ENCODE results near the gene LYPLAL1.

Gene LYPLAL1

GRCh38 chr1:219159946-219160645 is 13.6 kb upstream of the LYPLAL1 start:
- Histone ChIP-seq H3K9me3 (ENCODE audit: low read length) (no peaks in the 10 kb centered on the region), H3K79me2 (ENCODE audit: insufficient read depth, low read length) (no peaks in the 10 kb centered on the region), H3K27me3 (ENCODE audit: insufficient read depth, low read length) (no peaks in the 10 kb centered on the region), H2AFZ (ENCODE audit: low read length) (no peak overlapping the region), H3K9me2 (ENCODE audit: low read depth, low read length) (no peaks in the 10 kb centered on the region), H3K4me1 (ENCODE audit: insufficient read depth, low read length, severe bottlenecking) (no peaks in the 10 kb centered on the region), H3F3A (ENCODE audit: insufficient read depth, low read length) (no peaks in the 10 kb centered on the region), H3K9ac (ENCODE audit: low read length) (no peak overlapping the region), H3K4me3 (ENCODE audit: low read depth, low read length, poor library complexity, severe bottlenecking) (no peak overlapping the region), H3K36me3 (ENCODE audit: insufficient read depth, low read length) (no peaks in the 10 kb centered on the region), H4K20me1 (ENCODE audit: insufficient read depth, low read length) (no peaks in the 10 kb centered on the region), H3K4me2 (ENCODE audit: low read length) (no peak overlapping the region), H3K27ac (ENCODE audit: low read depth, low read length, poor library complexity, severe bottlenecking) (no peak overlapping the region)
- no peak for TF ChIP-seq EZH2 (IDR thresholded peaks at IDR 0.05; ENCODE audit: borderline replicate concordance, low read length)
- no peak for TF ChIP-seq CTCF (IDR thresholded peaks at IDR 0.05; ENCODE audit: low read length)

GRCh38 chr1:219160967-219161366 is 12.7 kb upstream of the LYPLAL1 start:
- no peaks in the 10 kb centered on the region for H4K20me1 ChIP-seq (ENCODE audit: insufficient read depth, low read length)
- no peaks in the 10 kb centered on the region for H3K9me3 ChIP-seq (ENCODE audit: low read length)
- no peak overlapping the region for H3K4me3 ChIP-seq (ENCODE audit: low read depth, low read length, poor library complexity, severe bottlenecking)
- H2AFZ ChIP-seq (ENCODE audit: low read length) = no peak overlapping the region
- TF ChIP-seq EZH2 (IDR thresholded peaks at IDR 0.05; ENCODE audit: borderline replicate concordance, low read length) (no peak), CTCF (IDR thresholded peaks at IDR 0.05; ENCODE audit: low read length) (no peak)
- H3K79me2 ChIP-seq (ENCODE audit: insufficient read depth, low read length) = no peaks in the 10 kb centered on the region
- no peak overlapping the region for H3K9ac ChIP-seq (ENCODE audit: low read length)
- no peak overlapping the region for H3K4me2 ChIP-seq (ENCODE audit: low read length)
- no peaks in the 10 kb centered on the region for H3K36me3 ChIP-seq (ENCODE audit: insufficient read depth, low read length)
- H3K27ac ChIP-seq (ENCODE audit: low read depth, low read length, poor library complexity, severe bottlenecking) = no peak overlapping the region
- no peaks in the 10 kb centered on the region for H3K9me2 ChIP-seq (ENCODE audit: low read depth, low read length)
- no peaks in the 10 kb centered on the region for H3F3A ChIP-seq (ENCODE audit: insufficient read depth, low read length)
- no peaks in the 10 kb centered on the region for H3K27me3 ChIP-seq (ENCODE audit: insufficient read depth, low read length)
- no peaks in the 10 kb centered on the region for H3K4me1 ChIP-seq (ENCODE audit: insufficient read depth, low read length, severe bottlenecking)

GRCh38 chr1:219161371-219161770 is 12.3 kb upstream of the LYPLAL1 start:
- no peaks in the 10 kb centered on the region for H3K4me1 ChIP-seq (ENCODE audit: insufficient read depth, low read length, severe bottlenecking)
- no peaks in the 10 kb centered on the region for H3F3A ChIP-seq (ENCODE audit: insufficient read depth, low read length)
- no peaks in the 10 kb centered on the region for H4K20me1 ChIP-seq (ENCODE audit: insufficient read depth, low read length)
- H3K4me3 ChIP-seq (ENCODE audit: low read depth, low read length, poor library complexity, severe bottlenecking) = no peak overlapping the region
- no peaks in the 10 kb centered on the region for H3K36me3 ChIP-seq (ENCODE audit: insufficient read depth, low read length)
- no peaks in the 10 kb centered on the region for H3K9me2 ChIP-seq (ENCODE audit: low read depth, low read length)
- H3K79me2 ChIP-seq (ENCODE audit: insufficient read depth, low read length) = no peaks in the 10 kb centered on the region
- H3K27me3 ChIP-seq (ENCODE audit: insufficient read depth, low read length) = no peaks in the 10 kb centered on the region
- no peaks in the 10 kb centered on the region for H3K9me3 ChIP-seq (ENCODE audit: low read length)
- no peak overlapping the region for H3K9ac ChIP-seq (ENCODE audit: low read length)
- no peak overlapping the region for H3K4me2 ChIP-seq (ENCODE audit: low read length)
- no peak overlapping the region for H2AFZ ChIP-seq (ENCODE audit: low read length)
- TF ChIP-seq EZH2 (IDR thresholded peaks at IDR 0.05; ENCODE audit: borderline replicate concordance, low read length) (no peak), CTCF (IDR thresholded peaks at IDR 0.05; ENCODE audit: low read length) (no peak)
- no peak overlapping the region for H3K27ac ChIP-seq (ENCODE audit: low read depth, low read length, poor library complexity, severe bottlenecking)

Data from OCI-LY1 (cell line).